Lower lobe of right lung (tissue), 2 donors: ENCODE data around the gene TTC7B. TPM values are rescaled to one million over a fixed set of nuclear protein-coding genes. Genes with fewer than 3 reads are reported as not detected.

Source experiments
- ATAC-seq, 2 donors: fragments of 200-7000 bp; cut with Tn5 transposase; one replicate each; pipeline ENCODE4 v1.9.1; 2020 to 2022; ENCODE audit warnings: mild to moderate bottlenecking in 2 of 2, moderate library complexity in 2 of 2
- DNase-seq: peaks from one replicate; pipeline ENCODE4 v3.0.0-alpha.2; 2020
- H3K27ac ChIP-seq: fragments of 200-600 bp; one replicate; pipeline ENCODE4 v1.8.0; 2022
- H3K27me3 ChIP-seq: fragments of 200-600 bp; one replicate; pipeline ENCODE4 v1.8.0; 2022; ENCODE audit warnings: low read depth
- H3K36me3 ChIP-seq: fragments of 200-600 bp; one replicate; pipeline ENCODE4 v1.8.0; 2022; ENCODE audit warnings: mild to moderate bottlenecking
- H3K4me1 ChIP-seq: fragments of 200-600 bp; one replicate; pipeline ENCODE4 v1.8.0; 2022
- H3K4me3 ChIP-seq: fragments of 200-600 bp; one replicate; pipeline ENCODE4 v1.8.0; 2022; ENCODE audit warnings: mild to moderate bottlenecking
- H3K9me3 ChIP-seq: fragments of 200-600 bp; one replicate; pipeline ENCODE4 v1.8.0; 2022
- intact Hi-C: fragments of 100-400 bp; cut with DNase I; formaldehyde crosslinking; loops from one replicate; pipeline ENCODE4 v1.11.0; 2022
- total RNA-seq: library from RNA; stranded (reverse); fragmentation: NEBNext Ultra II Directional; extraction: Animal tissue kit (Norgen Biotek cat#: 25700); gene quantifications from one replicate; pipeline ENCODE4 v1.2.1, GENCODE V29; 2021
- TF ChIP-seq, protein P1 (sequence below): fragments of 200-600 bp; IDR thresholded peaks from one replicate; pipeline ENCODE4 v1.8.0; 2022; ENCODE audit warnings: antibody characterized with exemption, mild to moderate bottlenecking
- donor health status: DM: no; HTN: yes; CAD: no; lungs with severe emphysema.

The TTC7B gene
- total RNA-seq, 1 donor from 2014 or later: 54.1 TPM

DNA sequence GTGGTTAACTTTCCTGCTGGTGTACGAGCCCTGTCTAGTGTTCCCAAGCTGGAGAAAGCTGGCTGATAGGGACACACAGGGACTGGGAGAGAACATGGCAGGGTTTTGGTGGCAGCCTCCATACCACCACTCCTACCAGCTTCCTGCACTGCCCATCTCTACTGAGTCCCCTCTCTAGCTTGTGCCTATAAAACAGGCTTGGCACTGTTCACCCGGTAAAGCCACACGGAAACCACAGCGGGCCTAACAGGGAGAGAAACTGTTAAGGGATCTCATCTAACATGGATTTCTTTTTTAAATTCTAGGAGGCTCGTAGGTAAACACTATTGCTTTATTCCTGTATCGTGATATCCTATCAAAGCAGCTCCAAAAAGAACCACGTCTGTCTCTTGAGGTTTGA, 204.7 kb downstream of the TTC7B start:
- TF ChIP-seq, protein P1, sequence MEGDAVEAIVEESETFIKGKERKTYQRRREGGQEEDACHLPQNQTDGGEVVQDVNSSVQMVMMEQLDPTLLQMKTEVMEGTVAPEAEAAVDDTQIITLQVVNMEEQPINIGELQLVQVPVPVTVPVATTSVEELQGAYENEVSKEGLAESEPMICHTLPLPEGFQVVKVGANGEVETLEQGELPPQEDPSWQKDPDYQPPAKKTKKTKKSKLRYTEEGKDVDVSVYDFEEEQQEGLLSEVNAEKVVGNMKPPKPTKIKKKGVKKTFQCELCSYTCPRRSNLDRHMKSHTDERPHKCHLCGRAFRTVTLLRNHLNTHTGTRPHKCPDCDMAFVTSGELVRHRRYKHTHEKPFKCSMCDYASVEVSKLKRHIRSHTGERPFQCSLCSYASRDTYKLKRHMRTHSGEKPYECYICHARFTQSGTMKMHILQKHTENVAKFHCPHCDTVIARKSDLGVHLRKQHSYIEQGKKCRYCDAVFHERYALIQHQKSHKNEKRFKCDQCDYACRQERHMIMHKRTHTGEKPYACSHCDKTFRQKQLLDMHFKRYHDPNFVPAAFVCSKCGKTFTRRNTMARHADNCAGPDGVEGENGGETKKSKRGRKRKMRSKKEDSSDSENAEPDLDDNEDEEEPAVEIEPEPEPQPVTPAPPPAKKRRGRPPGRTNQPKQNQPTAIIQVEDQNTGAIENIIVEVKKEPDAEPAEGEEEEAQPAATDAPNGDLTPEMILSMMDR: no peak
- intact Hi-C loops: no loop called here
- Histone ChIP-seq H3K4me3 (no peak overlapping the region), H3K27ac (peak overlapping the region; percentile 24), H3K36me3 (no peaks in the 10 kb centered on the region), H3K4me1 (peaks cover 42% of the 10 kb centered on the region), H3K9me3 (no peaks in the 10 kb centered on the region), H3K27me3 (no peaks in the 10 kb centered on the region)
- no peak for ATAC-seq
- DNase-seq: no peak

DNA sequence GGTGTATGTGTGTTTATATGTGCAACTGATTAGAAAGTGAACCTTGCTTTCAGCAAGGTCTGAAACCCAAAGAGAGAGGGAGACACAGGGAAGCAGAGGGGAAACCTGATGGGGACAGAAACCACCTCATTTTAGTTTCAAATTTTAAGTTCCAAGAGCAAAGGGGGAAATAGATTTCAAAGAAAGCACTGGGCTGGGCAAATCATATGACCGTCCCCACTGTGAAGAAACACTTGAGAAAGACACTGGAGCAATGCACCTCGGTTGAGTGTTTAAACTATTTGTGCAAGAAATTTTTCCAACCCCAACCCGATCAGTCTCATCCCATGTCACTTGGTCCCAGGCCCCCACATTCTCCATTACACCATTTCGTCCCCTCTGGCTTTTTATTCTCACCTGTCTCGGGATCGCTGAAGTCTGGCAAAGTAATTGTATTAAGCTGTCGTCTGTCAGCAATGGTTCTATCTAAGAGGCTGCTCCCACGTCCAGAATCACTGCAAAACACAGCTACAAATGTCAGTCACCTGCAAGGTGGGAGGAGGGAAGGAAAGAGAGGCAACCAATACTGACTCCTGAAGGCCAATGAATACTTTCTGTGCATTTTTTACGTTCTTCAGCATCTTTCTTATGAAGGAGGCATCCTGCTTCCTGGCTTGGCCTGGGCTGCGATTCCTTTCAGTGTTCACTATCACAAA, 205.7 kb downstream of the TTC7B start:
- H3K27me3 ChIP-seq: no peaks in the 10 kb centered on the region
- peaks cover 42% of the 10 kb centered on the region for H3K4me1 ChIP-seq
- H3K27ac ChIP-seq: no peak overlapping the region
- no peaks in the 10 kb centered on the region for H3K9me3 ChIP-seq
- TF ChIP-seq, protein P1: no peak
- no peaks in the 10 kb centered on the region for H3K36me3 ChIP-seq
- intact Hi-C loops: no loop called here
- DNase-seq (no peak), ATAC-seq (peak in 1 of 2 donors; percentile 26)
- no peak overlapping the region for H3K4me3 ChIP-seq

DNA sequence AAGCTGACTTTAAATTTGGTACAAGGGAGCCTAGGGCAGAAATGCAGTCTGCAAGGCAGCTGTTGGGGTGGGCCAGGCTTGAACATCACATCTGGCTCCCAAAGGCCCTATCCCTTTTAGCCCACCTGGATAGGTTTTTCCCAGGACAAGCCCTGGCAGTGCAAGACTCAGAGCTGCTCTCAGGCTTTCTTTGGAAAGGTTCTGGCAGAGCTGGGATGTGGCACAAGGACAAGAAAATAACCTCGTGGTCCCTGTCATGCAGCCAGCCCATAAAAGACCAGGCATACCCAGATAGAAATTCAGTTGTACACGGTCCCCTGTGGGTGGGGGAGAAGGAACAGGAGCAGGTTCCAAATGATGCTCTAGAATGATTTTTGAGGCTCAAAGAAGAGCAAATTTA, 206.9 kb downstream of the TTC7B start:
- Histone ChIP-seq H3K36me3 (no peaks in the 10 kb centered on the region), H3K4me1 (peaks cover 42% of the 10 kb centered on the region), H3K4me3 (no peak overlapping the region), H3K27ac (no peak overlapping the region), H3K9me3 (no peaks in the 10 kb centered on the region), H3K27me3 (no peaks in the 10 kb centered on the region)
- TF ChIP-seq, protein P1: no peak
- no peak for DNase-seq
- ATAC-seq: no peak
- intact Hi-C loops: no loop called here

DNA sequence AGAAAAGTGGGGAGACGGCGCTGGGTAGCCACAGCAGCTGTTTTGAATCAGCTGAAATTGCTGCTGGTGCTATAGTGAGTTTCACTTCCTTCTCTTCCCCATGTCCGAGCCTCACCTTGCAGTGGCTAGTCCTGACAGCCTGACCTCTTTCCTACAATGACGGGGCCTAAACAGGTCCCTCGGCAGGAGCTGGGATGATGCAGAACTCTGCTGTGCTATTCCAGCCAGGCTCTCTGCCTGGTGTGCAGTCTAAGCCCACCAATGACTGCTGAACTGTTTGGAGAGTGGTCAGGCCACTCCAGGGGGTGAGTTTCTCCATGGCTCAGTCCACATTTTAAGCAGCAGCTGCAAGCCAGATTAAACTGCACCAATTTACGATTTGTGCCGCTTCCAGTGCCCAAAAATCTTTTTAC, 207.3 kb downstream of the TTC7B start:
- ATAC-seq: peak; percentile 47 to 54
- DNase-seq: no peak
- no peak overlapping the region for H3K4me3 ChIP-seq
- H3K27me3 ChIP-seq: no peaks in the 10 kb centered on the region
- no peak overlapping the region for H3K27ac ChIP-seq
- no peaks in the 10 kb centered on the region for H3K9me3 ChIP-seq
- intact Hi-C loops: no loop called here
- H3K4me1 ChIP-seq: peaks cover 41% of the 10 kb centered on the region
- H3K36me3 ChIP-seq: no peaks in the 10 kb centered on the region
- TF ChIP-seq, protein P1: no peak

DNA sequence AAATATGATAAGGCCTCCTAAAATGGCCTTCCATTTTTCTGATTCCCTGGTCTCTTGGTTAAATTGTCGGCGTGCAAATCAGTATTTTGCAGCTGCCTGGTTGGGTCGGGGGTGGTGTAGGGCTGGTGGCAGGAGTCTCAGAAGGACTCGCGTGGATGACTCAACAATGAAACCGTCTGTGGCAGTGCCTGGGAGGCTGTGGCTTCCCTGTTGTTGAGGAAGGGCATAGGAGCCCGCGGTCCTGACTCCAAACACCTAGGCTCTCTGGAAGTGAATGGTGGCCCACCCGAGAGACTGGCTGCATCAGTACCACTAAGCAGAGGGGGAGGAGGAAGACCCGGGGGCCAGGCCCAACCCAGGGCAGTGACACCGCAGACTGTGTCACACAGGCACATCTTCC, 207.9 kb downstream of the TTC7B start:
- Histone ChIP-seq H3K9me3 (no peaks in the 10 kb centered on the region), H3K27ac (no peak overlapping the region), H3K36me3 (no peaks in the 10 kb centered on the region), H3K27me3 (no peaks in the 10 kb centered on the region), H3K4me1 (peaks cover 35% of the 10 kb centered on the region), H3K4me3 (no peak overlapping the region)
- no peak for DNase-seq
- ATAC-seq: peak in 1 of 2 donors; percentile 18
- intact Hi-C loops: no loop called here
- TF ChIP-seq, protein P1: no peak
